GM18519 (cell line): Measurements from ENCODE around the gene TTC9C.
"Not testable (repeated sequence)": the region's sequence is repeated elsewhere in the genome, so short reads cannot be mapped to it uniquely, and the experiment has no call there.

ENCODE experiments used
- ATAC-seq: cut with Tn5 transposase; IDR thresholded peaks from one replicate; pipeline ENCODE4 v1.9.1; 2021; ENCODE audit warnings: mild to moderate bottlenecking, moderate library complexity; ENCODE audit not compliant: unreplicated experiment, low FRiP score

The TTC9C gene

GRCh38 chr11:62747475-62748160 lies 19.3 kb downstream of the TTC9C start:
- ATAC-seq, result no peak

GRCh38 chr11:62749931-62750330 lies 21.6 kb downstream of the TTC9C start:
- ATAC-seq, result not testable (repeated sequence)

GRCh38 chr11:62752177-62752785 lies 24.0 kb downstream of the TTC9C start:
- ATAC-seq, result no peak

GRCh38 chr11:62752994-62753735 lies 24.9 kb downstream of the TTC9C start:
- no peak for ATAC-seq

GRCh38 chr11:62753736-62754603 lies 25.7 kb downstream of the TTC9C start, which contains the start of gene ZBTB3:
Gene ZBTB3, minus strand, starts transcription at chr11:62754160. Its CDS starts 496 bp downstream, at chr11:62753664.
- ATAC-seq, result peak; percentile 87

- no peak for ATAC-seq
Observed at GRCh38 chr11:62755086-62755615, 26.9 kb downstream of the TTC9C start.

GRCh38 chr11:62757846-62758788 lies 29.8 kb downstream of the TTC9C start:
- no peak for ATAC-seq

- ATAC-seq, result not testable (repeated sequence)
Observed at GRCh38 chr11:62760867-62761227, 32.6 kb downstream of the TTC9C start.

GRCh38 chr11:62770778-62771143 lies 42.5 kb downstream of the TTC9C start:
- ATAC-seq, result no peak

GRCh38 chr11:62771144-62772021 lies 43.1 kb downstream of the TTC9C start, which contains the start of gene TAF6L:
Gene TAF6L, plus strand, starts transcription at chr11:62771396. Its CDS starts 4,388 bp downstream, at chr11:62775784.
- ATAC-seq, result peak; percentile 57

- no peak for ATAC-seq
Observed at GRCh38 chr11:62774407-62774806, 46.1 kb downstream of the TTC9C start.

GRCh38 chr11:62775646-62776045 lies 47.4 kb downstream of the TTC9C start:
- no peak for ATAC-seq

GRCh38 chr11:62777389-62777788 lies 49.1 kb downstream of the TTC9C start:
- ATAC-seq, result no peak

- no peak for ATAC-seq
Observed at GRCh38 chr11:62778441-62778840, 50.2 kb downstream of the TTC9C start.

- no peak for ATAC-seq
Observed at GRCh38 chr11:62782753-62783152, 54.5 kb downstream of the TTC9C start.

GRCh38 chr11:62786318-62787004 lies 58.2 kb downstream of the TTC9C start:
- ATAC-seq, result peak; percentile 31

GRCh38 chr11:62787005-62787759 lies 58.9 kb downstream of the TTC9C start, which contains the start of gene TMEM179B:
Gene TMEM179B, plus strand, starts transcription at chr11:62787402. Its CDS starts 30 bp downstream, at chr11:62787432.
- peak; percentile 39 for ATAC-seq
